ENCODE results near the gene CLSTN1.

The CLSTN1 gene

GRCh38 chr1:9723926-9724325 is 99.8 kb downstream of the CLSTN1 start:
- ATAC-seq: no peak
- TF ChIP-seq ESRRG (CRISPR knock-in tag; IDR thresholded peaks at IDR 0.05) (no peak), ZFP3 (CRISPR knock-in tag; IDR thresholded peaks at IDR 0.05) (no peak), ISL1 (CRISPR knock-in tag; IDR thresholded peaks at IDR 0.05) (no peak), ZFP30 (CRISPR knock-in tag; IDR thresholded peaks at IDR 0.05) (no peak), PATZ1 (CRISPR knock-in tag; IDR thresholded peaks at IDR 0.05; ENCODE audit: borderline replicate concordance) (no peak), BACH2 (CRISPR knock-in tag; IDR thresholded peaks at IDR 0.05; ENCODE audit: borderline replicate concordance) (no peak), CREB5 (CRISPR knock-in tag; IDR thresholded peaks at IDR 0.05; ENCODE audit: low read depth) (no peak), TCF4 (CRISPR knock-in tag; IDR thresholded peaks at IDR 0.05; ENCODE audit: borderline replicate concordance) (no peak), TOX (CRISPR knock-in tag; IDR thresholded peaks at IDR 0.05; ENCODE audit: borderline replicate concordance) (no peak)

GRCh38 chr1:9723068-9723805 is 100.5 kb downstream of the CLSTN1 start:
- TF ChIP-seq ZFP30 (CRISPR knock-in tag; IDR thresholded peaks at IDR 0.05) (no peak), POU6F1 (CRISPR knock-in tag; IDR thresholded peaks at IDR 0.05; ENCODE audit: borderline replicate concordance, low read depth) (no peak), ISL1 (CRISPR knock-in tag; IDR thresholded peaks at IDR 0.05) (no peak), GLIS3 (CRISPR knock-in tag; IDR thresholded peaks at IDR 0.05) (no peak), ZNF8 (CRISPR knock-in tag; IDR thresholded peaks at IDR 0.05) (no peak), OSR1 (CRISPR knock-in tag; IDR thresholded peaks at IDR 0.05) (no peak), PPARA (CRISPR knock-in tag; IDR thresholded peaks at IDR 0.05; ENCODE audit: borderline replicate concordance) (no peak), ZFP3 (CRISPR knock-in tag; IDR thresholded peaks at IDR 0.05) (no peak)
- ATAC-seq: no peak

- TF ChIP-seq TSHZ2 (CRISPR knock-in tag; IDR thresholded peaks at IDR 0.05): no peak
- TF ChIP-seq ZNF565 (CRISPR knock-in tag; conservative IDR thresholded peaks at IDR 0.05; ENCODE audit: low read depth): no peak
- no peak for TF ChIP-seq CREB5 (CRISPR knock-in tag; IDR thresholded peaks at IDR 0.05; ENCODE audit: low read depth)
- no peak for TF ChIP-seq BACH2 (CRISPR knock-in tag; IDR thresholded peaks at IDR 0.05; ENCODE audit: borderline replicate concordance)
- no peak for TF ChIP-seq CSRNP3 (CRISPR knock-in tag; IDR thresholded peaks at IDR 0.05)
- ATAC-seq: no peak
Measured at GRCh38 chr1:9722378-9722749, 101.4 kb downstream of the CLSTN1 start.
